HG03442 (cell line): ENCODE measurements around the gene SELENOK.
A peak's percentile ranks its signal among the peaks of the same experiment; 100 is the strongest.

Experiments
- ATAC-seq: cut with Tn5 transposase; IDR thresholded peaks from one replicate; pipeline ENCODE4 v1.9.1; 2021; ENCODE audit warnings: mild to moderate bottlenecking, moderate library complexity; ENCODE audit not compliant: unreplicated experiment

Gene SELENOK

DNA sequence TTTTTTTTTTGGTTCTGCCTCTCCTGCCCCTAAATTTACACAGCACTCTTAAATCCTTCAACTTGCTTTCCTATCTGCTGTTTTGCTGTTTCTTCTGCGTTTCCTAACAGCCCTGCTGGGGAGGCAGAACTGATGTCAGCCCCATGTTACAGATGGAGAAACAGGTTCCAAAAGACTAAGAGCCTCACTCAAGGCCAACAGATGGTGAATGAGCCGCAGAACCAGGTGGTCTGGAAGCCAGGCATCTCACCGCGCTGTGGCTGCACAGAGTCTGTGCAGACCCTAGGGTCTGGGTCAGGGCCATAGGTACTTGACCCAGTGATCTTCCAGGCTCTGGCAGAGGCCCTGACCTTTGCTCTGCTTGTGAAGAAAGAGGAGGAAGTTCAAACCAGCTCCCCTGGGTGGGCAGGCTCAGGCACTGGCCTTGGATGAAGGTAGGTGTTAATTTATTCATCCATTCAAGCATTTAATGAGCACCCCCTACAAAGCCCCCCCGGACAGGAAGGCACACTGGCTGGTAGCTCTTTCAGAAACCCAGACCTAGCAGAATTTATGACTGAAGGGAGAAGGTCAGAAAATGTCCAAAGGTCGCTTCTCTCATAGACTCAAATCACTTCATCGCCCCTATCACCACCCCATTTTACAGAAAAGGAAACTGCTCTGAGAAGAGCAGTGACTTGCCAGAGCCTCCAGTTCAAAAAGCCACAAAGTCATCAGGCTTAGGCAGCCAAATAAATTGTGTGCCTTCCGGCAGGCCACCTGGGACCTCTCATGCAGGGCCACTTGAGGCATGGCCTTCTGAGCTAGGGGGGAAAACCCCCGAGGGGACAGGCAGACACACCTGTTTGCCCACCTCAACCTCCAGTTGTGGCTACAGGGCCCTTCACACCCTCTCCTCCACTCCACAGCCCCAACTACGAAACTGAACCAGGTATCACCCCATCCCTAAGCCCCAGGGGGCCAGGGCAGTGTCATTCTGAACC is 48.2 kb downstream of the SELENOK start:
- ATAC-seq = peak; percentile 33

DNA sequence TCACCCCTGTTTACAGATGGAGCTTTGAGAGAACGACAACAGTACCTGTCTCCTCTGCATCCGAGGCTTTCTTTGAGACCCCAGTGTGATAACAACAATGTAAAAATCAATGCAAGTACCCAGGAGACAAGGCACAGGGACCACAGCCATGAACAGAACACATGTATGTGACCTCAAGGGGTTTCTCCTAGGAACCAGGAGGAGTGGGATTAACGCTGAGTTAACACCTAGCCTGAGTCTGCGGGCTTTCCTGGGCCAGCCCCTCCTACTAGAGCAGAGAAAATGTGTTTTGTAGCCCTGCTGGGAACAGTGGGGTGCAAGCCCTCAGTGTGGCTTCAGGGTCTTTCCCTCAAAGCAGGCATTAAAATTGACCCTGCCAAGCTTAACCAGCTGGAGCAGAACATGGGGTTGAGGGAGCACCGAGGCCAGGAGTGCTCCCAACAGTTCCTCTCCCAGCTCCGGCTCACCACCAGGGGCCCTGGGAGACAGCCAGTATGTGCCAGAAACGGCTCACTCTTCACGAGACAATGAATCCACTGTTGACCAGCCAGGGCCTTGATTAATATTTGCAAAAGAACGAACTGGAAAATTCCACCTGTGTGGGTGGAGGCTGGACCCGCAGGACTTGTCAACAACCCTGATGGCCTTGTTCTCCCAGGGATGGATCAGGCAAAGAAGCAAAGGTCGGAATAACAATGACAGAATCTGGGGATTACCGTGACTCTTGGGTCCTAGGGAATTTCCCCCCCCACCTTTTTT is 49.0 kb downstream of the SELENOK start:
- no peak for ATAC-seq

DNA sequence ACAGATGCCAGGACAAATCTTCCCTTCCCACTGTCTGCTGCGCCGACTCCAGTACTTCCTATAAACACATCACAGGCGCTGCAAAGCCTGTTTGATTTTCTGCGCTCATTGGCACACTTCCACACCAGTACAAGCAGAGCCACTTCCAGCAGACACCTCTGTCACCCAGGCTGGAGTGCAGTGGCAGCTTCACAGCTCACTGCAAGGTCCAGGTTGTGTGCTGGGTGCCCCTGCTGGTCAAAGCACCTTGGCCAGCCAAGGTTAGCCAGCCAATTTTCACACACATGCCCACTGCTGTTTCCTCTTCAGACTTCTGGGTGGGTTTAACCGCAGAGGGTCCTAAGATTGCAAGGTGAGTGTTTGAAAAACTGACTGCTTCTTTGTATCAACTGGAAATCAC is 50.4 kb downstream of the SELENOK start:
- no peak for ATAC-seq

DNA sequence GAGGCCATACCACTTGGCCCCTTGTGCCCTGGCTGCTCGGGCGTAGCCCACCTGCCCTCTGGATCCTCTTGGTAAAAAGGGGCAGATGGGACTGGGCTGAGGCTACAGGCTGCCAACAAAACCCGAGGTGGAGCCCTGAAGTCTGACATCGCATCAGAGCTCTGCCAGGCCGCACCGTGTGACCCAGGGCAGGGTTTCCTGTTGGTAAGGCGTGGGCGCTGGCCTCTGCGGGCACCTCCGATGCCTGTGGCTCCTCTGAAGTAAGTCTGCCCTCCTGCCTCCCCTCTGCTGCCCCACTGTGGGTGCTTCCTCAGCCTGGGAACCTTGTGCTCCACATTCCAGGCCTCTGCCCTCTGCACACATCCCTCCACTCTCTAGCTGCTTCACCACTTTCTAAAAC is 54.3 kb downstream of the SELENOK start:
- no peak for ATAC-seq

DNA sequence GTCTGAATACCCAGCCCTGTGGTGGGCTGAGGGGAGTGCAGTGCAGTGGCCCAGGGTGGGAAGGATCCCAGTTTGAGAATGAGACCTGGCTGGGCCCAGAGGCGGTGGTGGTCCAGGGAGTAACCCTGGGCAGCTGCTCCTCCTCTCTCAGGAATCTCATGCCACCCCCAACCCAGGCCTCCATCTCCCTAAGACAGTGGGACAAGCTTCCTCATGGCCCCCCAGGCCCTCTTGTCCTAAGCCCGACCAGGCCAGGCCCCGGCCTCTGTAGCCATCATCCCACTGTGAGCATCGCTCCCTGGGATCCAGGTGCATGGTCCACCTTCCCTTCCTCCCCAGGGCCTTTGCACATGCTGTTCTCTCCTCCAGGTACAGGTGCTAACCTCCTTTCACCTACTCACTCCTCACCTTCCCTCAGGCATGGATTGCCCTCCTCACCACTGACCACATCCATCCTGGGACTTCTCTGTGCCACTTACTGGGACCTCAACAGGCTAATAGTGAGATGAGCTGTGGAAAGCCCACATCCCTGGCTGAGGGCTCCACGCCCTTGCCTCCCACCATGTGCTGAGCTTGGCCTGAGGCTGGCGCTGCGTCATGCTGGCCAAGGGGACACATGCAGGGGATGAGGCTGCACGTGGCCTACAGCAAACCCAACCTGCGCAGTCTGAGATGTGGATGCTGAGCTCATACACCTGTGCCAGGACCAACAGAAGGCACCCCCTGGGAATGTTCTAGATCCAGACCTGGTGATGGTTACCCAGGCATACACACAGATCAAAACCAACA is 55.4 kb downstream of the SELENOK start:
- ATAC-seq = no peak

DNA sequence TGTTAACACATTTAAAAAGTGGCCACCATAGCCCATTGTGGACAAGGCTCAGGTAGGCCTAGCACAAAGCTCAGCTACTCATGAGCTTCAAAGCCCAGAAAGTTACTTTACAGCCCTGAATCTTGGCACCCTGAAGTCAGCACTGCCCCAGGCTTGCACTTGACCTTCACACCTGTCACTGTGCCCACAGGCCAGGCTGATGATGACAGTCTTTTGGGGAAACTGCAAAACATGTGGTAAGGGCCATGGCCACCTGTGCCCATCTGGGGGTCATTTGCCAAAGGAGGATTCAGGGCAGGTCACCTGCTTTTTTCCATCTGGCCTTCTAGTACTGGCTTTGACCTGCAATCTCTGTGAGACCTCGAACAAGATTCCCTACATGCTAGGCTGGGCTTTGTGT is 56.4 kb downstream of the SELENOK start:
- no peak for ATAC-seq

DNA sequence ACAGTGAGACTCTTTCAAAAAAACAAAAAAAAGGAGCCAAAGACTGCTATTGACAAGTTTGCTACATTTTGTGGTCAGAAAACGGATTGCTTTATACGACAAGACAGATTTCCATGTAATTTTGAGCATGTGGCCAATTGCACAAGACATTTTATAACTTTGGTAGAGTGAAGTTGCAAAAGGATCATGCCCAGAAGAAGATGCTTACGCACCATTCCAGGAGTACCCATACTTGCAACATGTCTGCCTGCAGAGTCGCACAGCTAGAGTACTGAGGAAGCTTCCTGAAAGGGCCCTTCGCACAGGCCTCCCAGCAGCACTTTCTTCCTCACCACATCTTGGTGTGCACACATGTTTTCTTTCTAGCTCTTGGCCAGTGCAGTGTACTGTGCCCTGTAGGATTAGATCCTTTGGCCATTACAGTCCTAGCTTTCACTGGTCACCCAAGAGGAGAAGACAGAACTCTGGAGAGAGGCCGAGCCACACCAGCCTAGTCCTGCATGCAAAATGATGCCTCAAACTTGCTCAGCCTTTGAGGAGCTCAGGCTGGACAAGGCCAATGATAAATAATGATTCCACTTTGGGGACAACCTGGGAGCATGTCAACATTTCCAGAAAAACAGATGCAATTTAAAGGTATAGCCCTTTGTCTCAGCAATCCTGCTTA is 57.1 kb downstream of the SELENOK start:
- no peak for ATAC-seq
